HL-60 (cell line): ENCODE data around the gene EIF4E1B.

Experiments used
- DNase-seq, 2 experiments: peaks; one replicate each; pipeline ENCODE4 v3.0.0-alpha.2; 2010 to 2020; ENCODE audit warnings: low read depth in 1 of 2, low spot score in 1 of 2
- H3K27ac ChIP-seq: fragments of 250-450 bp; sonication (Bioruptor Pico); replicated peaks from 2 replicates; pipeline ENCODE4 v1.5.1; 2020; ENCODE audit warnings: mild to moderate bottlenecking, moderate library complexity
- H3K27me3 ChIP-seq: fragments of 250-450 bp; sonication (Bioruptor Pico); 2 replicates; pipeline ENCODE4 v1.5.1; 2021; ENCODE audit warnings: mild to moderate bottlenecking, moderate library complexity; ENCODE audit not compliant: insufficient read depth, poor library complexity, severe bottlenecking
- H3K4me3 ChIP-seq: replicated peaks from 2 replicates; pipeline ENCODE4 v1.5.1; 2011; ENCODE audit warnings: mild to moderate bottlenecking, control low read depth, low read length; ENCODE audit not compliant: insufficient read depth
- CTCF ChIP-seq: IDR thresholded peaks from one replicate; pipeline ENCODE4 v1.5.1; 2011; ENCODE audit warnings: low read length, control low read depth, inconsistent platforms; ENCODE audit not compliant: insufficient read depth
- GABPA ChIP-seq: IDR thresholded peaks from 2 replicates; pipeline ENCODE4 v1.6.1; 2012; ENCODE audit warnings: low read depth
- POLR2AphosphoS5 ChIP-seq: IDR thresholded peaks from 2 replicates; pipeline ENCODE4 v1.6.1; 2012; ENCODE audit warnings: low read depth
- REST ChIP-seq: IDR thresholded peaks from 2 replicates; pipeline ENCODE4 v1.6.1; 2012; ENCODE audit warnings: low read depth; ENCODE audit not compliant: insufficient replicate concordance
- SPI1 ChIP-seq: IDR thresholded peaks from 2 replicates; pipeline ENCODE4 v1.6.1; 2012; ENCODE audit warnings: low read depth, mild to moderate bottlenecking, borderline replicate concordance

The EIF4E1B gene

GRCh38 chr5:176619569-176620332 is 10.7 kb upstream of the EIF4E1B start:
- Histone ChIP-seq H3K4me3 (no peak overlapping the region), H3K27ac (no peak overlapping the region), H3K27me3 (peaks cover 48% of the 10 kb centered on the region)
- TF ChIP-seq GABPA (no peak), REST (no peak), SPI1 (no peak), POLR2AphosphoS5 (no peak), CTCF (no peak)
- DNase-seq = no peak

- no peak overlapping the region for H3K27ac ChIP-seq
- no peak overlapping the region for H3K4me3 ChIP-seq
- H3K27me3 ChIP-seq = peaks cover 52% of the 10 kb centered on the region
- DNase-seq = peak in 1 of 2 experiments; percentile 22
- TF ChIP-seq GABPA (no peak), REST (peak; percentile 20)
Observed at GRCh38 chr5:176620333-176620981, 10.0 kb upstream of the EIF4E1B start.

GRCh38 chr5:176621661-176622079 is 8.8 kb upstream of the EIF4E1B start:
- no peak overlapping the region for H3K27ac ChIP-seq
- peaks cover 53% of the 10 kb centered on the region for H3K27me3 ChIP-seq
- DNase-seq = no peak
- no peak for TF ChIP-seq CTCF
- TF ChIP-seq SPI1 = no peak
- no peak for TF ChIP-seq REST
- TF ChIP-seq POLR2AphosphoS5 = no peak
- H3K4me3 ChIP-seq = no peak overlapping the region
